ENCODE data around the gene PROX2.

PROX2 gene

GRCh38 chr14:74841230-74842207 is 34.4 kb downstream of the PROX2 start:
- no peak for DNase-seq

- DNase-seq: no peak
Measured at GRCh38 chr14:74840603-74841030, 35.3 kb downstream of the PROX2 start.

GRCh38 chr14:74838166-74838565 is 37.8 kb downstream of the PROX2 start:
- DNase-seq: no peak

- no peak for DNase-seq
Measured at GRCh38 chr14:74836251-74836960, 39.5 kb downstream of the PROX2 start.

- DNase-seq: no peak
Measured at GRCh38 chr14:74835645-74836250, 40.2 kb downstream of the PROX2 start.

GRCh38 chr14:74834692-74835392 is 41.1 kb downstream of the PROX2 start:
- no peak for DNase-seq

GRCh38 chr14:74832849-74833248 is 43.1 kb downstream of the PROX2 start:
- DNase-seq: no peak

- no peak for DNase-seq
Measured at GRCh38 chr14:74829251-74829650, 46.7 kb downstream of the PROX2 start.

- no peak for DNase-seq
Measured at GRCh38 chr14:74826574-74826973, 49.4 kb downstream of the PROX2 start.
